A549 (cell line): ENCODE results near the gene TMEM91. TPM values are rescaled to one million over a fixed set of nuclear protein-coding genes. Genes with fewer than 3 reads are reported as not detected.
A peak's percentile ranks its signal among the peaks of the same experiment; 100 is the strongest.

Experiments used
- ATAC-seq, 2 experiments: fragments of 200-7000 bp in 1 of 2; fragments of >200 bp in 1 of 2; cut with Nextera tagmentation in 1 of 2; cut with Tn5 transposase in 1 of 2; 3 replicates each; pipeline versions ENCODE4 v1.8.0 to v1.9.1; 2018 to 2020; ENCODE audit warnings: mild to moderate bottlenecking in 1 of 2, moderate library complexity in 1 of 2
- CTCF ChIA-PET: fragments of 300-600 bp; sonication (Branson Sonifier 250); formaldehyde crosslinking; extraction: SDS; loops from one replicate; lab custom pipeline; 2021; ENCODE audit warnings: antibody characterized with exemption, inconsistent platforms; lab: Yijun Ruan, JAX
- POLR2A ChIA-PET: fragments of 350-600 bp; formaldehyde crosslinking; extraction: SDS; loops from one replicate; lab custom pipeline; 2021; ENCODE audit warnings: antibody characterized with exemption, inconsistent platforms; lab: Yijun Ruan, JAX
- DNase-seq, 2 experiments: peaks; one replicate each; pipeline versions ENCODE4 v3.0.0 to v3.0.0-alpha.2; 2011 to 2016; ENCODE audit warnings: low read depth in 1 of 2, low spot score in 1 of 2
- FAIRE-seq: peaks from 2 replicates; lab custom pipeline; 2011; peaks lifted over from hg19 to GRCh38; lab: Jason Lieb, UNC
- H3K27ac ChIP-seq, 2 experiments: fragments of >200 bp; sonication (Bioruptor Twin); formaldehyde crosslinking; 3 replicates each; pipeline ENCODE4 v1.5.1; 2016 to 2017
- H3K4me1 ChIP-seq: fragments of >200 bp; sonication (Bioruptor Twin); formaldehyde crosslinking; 3 replicates; pipeline ENCODE4 v1.6.1; 2016
- H3K4me2 ChIP-seq: fragments of >200 bp; sonication (Bioruptor Twin); formaldehyde crosslinking; 3 replicates; pipeline ENCODE4 v1.6.1; 2016
- H3K4me3 ChIP-seq: fragments of >200 bp; sonication (Bioruptor Twin); formaldehyde crosslinking; 3 replicates; pipeline ENCODE4 v1.5.1; 2016
- H3K9me3 ChIP-seq: fragments of >200 bp; sonication (Bioruptor Twin); formaldehyde crosslinking; 3 replicates; pipeline ENCODE4 v1.6.1; 2016
- ATOH8 ChIP-seq: fragments of 250-450 bp; sonication (Bioruptor Pico); IDR thresholded peaks from 2 replicates; pipeline ENCODE4 v1.5.0; 2020; ENCODE audit warnings: low read depth, mild to moderate bottlenecking, moderate library complexity
- BHLHE40 ChIP-seq: IDR thresholded peaks from 2 replicates; pipeline ENCODE4 v1.6.1; 2012; ENCODE audit warnings: low read depth, low read length, inconsistent platforms
- CBX2 ChIP-seq: fragments of 200-600 bp; sonication (generic); IDR thresholded peaks from 2 replicates; pipeline ENCODE4 v1.6.1; 2016; ENCODE audit warnings: low read depth, mild to moderate bottlenecking, borderline replicate concordance
- CHD2 ChIP-seq: fragments of 150-350 bp; IDR thresholded peaks from 2 replicates; pipeline ENCODE4 v1.6.1; 2014; ENCODE audit warnings: low read length; ENCODE audit not compliant: partially characterized antibody
- CHD4 ChIP-seq: fragments of 200-600 bp; sonication (generic); IDR thresholded peaks from 2 replicates; pipeline ENCODE4 v1.6.1; 2016; ENCODE audit warnings: antibody characterized with exemption, mild to moderate bottlenecking, borderline replicate concordance
- FOSL2 ChIP-seq, 2 experiments: fragments of 450-650 bp in 1 of 2; fragments of >200 bp in 1 of 2; sonication (Bioruptor Twin) in 1 of 2; formaldehyde crosslinking; IDR thresholded peaks; 2 replicates each; pipeline versions ENCODE4 v1.5.0 to v1.6.1; 2016 to 2020; ENCODE audit warnings: mild to moderate bottlenecking in 1 of 2, moderate library complexity in 1 of 2
- GATA3 ChIP-seq: IDR thresholded peaks from 2 replicates; pipeline ENCODE4 v1.6.1; 2012; ENCODE audit warnings: borderline replicate concordance
- HEYL ChIP-seq: fragments of 250-450 bp; sonication (Bioruptor Pico); IDR thresholded peaks from 2 replicates; pipeline ENCODE4 v1.8.0; 2021; ENCODE audit warnings: mild to moderate bottlenecking, moderate library complexity
- HOXB5 ChIP-seq: fragments of 250-450 bp; sonication (Bioruptor Pico); IDR thresholded peaks from 2 replicates; pipeline ENCODE4 v1.5.0; 2020; ENCODE audit warnings: mild to moderate bottlenecking, moderate library complexity
- JUN ChIP-seq, 2 experiments: fragments of >200 bp; sonication (Bioruptor Twin); formaldehyde crosslinking; IDR thresholded peaks; 2 replicates in 1 of 2; 3 replicates in 1 of 2; pipeline ENCODE4 v1.6.1; 2016 to 2017
- JUNB ChIP-seq: fragments of >200 bp; sonication (Bioruptor Twin); formaldehyde crosslinking; IDR thresholded peaks from 2 replicates; pipeline ENCODE4 v1.6.1; 2016
- KDM5A ChIP-seq: fragments of 200-600 bp; sonication (generic); IDR thresholded peaks from 2 replicates; pipeline ENCODE4 v1.6.1; 2016; ENCODE audit warnings: antibody characterized with exemption, mild to moderate bottlenecking
- MAFK ChIP-seq: fragments of 450-650 bp; IDR thresholded peaks from 2 replicates; pipeline ENCODE4 v1.6.1; 2014; ENCODE audit not compliant: partially characterized antibody
- MAX ChIP-seq: IDR thresholded peaks from 2 replicates; pipeline ENCODE4 v1.6.1; 2012
- MAZ ChIP-seq: fragments of 150-350 bp; IDR thresholded peaks from 2 replicates; pipeline ENCODE4 v1.6.1; 2014; ENCODE audit warnings: antibody characterized with exemption, low read depth, low read length, borderline replicate concordance
- NFE2L2 ChIP-seq: fragments of 150-350 bp; conservative IDR thresholded peaks from 2 replicates; pipeline ENCODE4 v1.6.1; 2014; ENCODE audit warnings: low read length
- NPAS2 ChIP-seq: fragments of 250-450 bp; sonication (Bioruptor Pico); IDR thresholded peaks from 2 replicates; pipeline ENCODE4 v1.8.0; 2022; ENCODE audit warnings: mild to moderate bottlenecking, moderate library complexity, borderline replicate concordance
- NR3C1 ChIP-seq: fragments of >200 bp; sonication (Bioruptor Twin); formaldehyde crosslinking; IDR thresholded peaks from 3 replicates; pipeline ENCODE4 v1.6.1; 2017
- POLR2AphosphoS2 ChIP-seq: conservative IDR thresholded peaks from 2 replicates; pipeline ENCODE4 v1.6.1; 2012; ENCODE audit warnings: low read length, improper control_type of control experiment, inconsistent platforms
- RFX5 ChIP-seq: fragments of 450-650 bp; IDR thresholded peaks from 2 replicates; pipeline ENCODE4 v1.7.1; 2014; ENCODE audit warnings: antibody characterized with exemption, mild to moderate bottlenecking, moderate library complexity
- TFCP2L1 ChIP-seq: fragments of 250-450 bp; sonication (Bioruptor Pico); IDR thresholded peaks from 2 replicates; pipeline ENCODE4 v1.5.0; 2021; ENCODE audit warnings: mild to moderate bottlenecking
- TP53 ChIP-seq: fragments of 250-450 bp; sonication (Bioruptor Pico); IDR thresholded peaks from 2 replicates; pipeline ENCODE4 v1.5.0; 2021; ENCODE audit warnings: mild to moderate bottlenecking, moderate library complexity
- ZC3H11A ChIP-seq: fragments of 450-650 bp; IDR thresholded peaks from 2 replicates; pipeline ENCODE4 v1.6.1; 2014; ENCODE audit warnings: antibody characterized with exemption, mild to moderate bottlenecking
- ZFP36 ChIP-seq: fragments of 450-650 bp; IDR thresholded peaks from 2 replicates; pipeline ENCODE4 v1.6.1; 2014; ENCODE audit warnings: borderline replicate concordance; ENCODE audit not compliant: partially characterized antibody
- ZSCAN20 ChIP-seq: fragments of 250-450 bp; sonication (Bioruptor Pico); IDR thresholded peaks from 2 replicates; pipeline ENCODE4 v1.8.0; 2022; ENCODE audit warnings: mild to moderate bottlenecking, moderate library complexity
- WGBS: methylation state at CpG from one replicate; pipeline ENCODE4 v1.1.6; 2017; ENCODE audit errors: missing lambda C conversion rate; 5-methylcytosine and 5-hydroxymethylcytosine counted together
- polyA plus RNA-seq, 4 experiments: library from polyadenylated mRNA; depleted of rRNA in 3 of 4; stranded (reverse); fragments of >200 nt; fragmentation: RNase III in 1 of 4; extraction: RNeasy Plus Mini Kit Qiagen cat#74134 plus additional on column Dnase treatment in 1 of 4; gene quantifications; 2 replicates in 3 of 4; 3 replicates in 1 of 4; pipeline ENCODE4 v1.2.3, GENCODE V29; 2011 to 2017
- TF ChIP-seq, protein P1 (sequence below): fragments of 250-450 bp; sonication (Bioruptor Pico); IDR thresholded peaks from 2 replicates; pipeline ENCODE4 v1.5.0; 2021; ENCODE audit warnings: mild to moderate bottlenecking, moderate library complexity, borderline replicate concordance
- TF ChIP-seq, protein P2 (sequence below): IDR thresholded peaks from 2 replicates; pipeline ENCODE4 v1.6.1; 2012

The TMEM91 gene
- polyA plus RNA-seq, 2 of the 4 experiments (the other 2 are of a cell fraction): 4.0 to 5.2 TPM

- CTCF ChIA-PET: interaction anchor here (0.6 to 13.8 kb wide), 6 partner anchors 7 to 54 kb away, joined by 3 to 197 read pairs (median 4); partner anchors contain the start of genes CCDC97 and TGFB1
- 70% methylated on average over 10 of the region's 10 CpGs for WGBS
These were observed 14.0 kb upstream of the TMEM91 start for GRCh38 chr19:41362143-41362847.

GRCh38 chr19:41363371-41363752 is 13.0 kb upstream of the TMEM91 start:
- no peak for DNase-seq
- POLR2A ChIA-PET: interaction anchor here (0.6 to 4.5 kb wide), 33 partner anchors 9 to 646 kb away, joined by 3 to 96 read pairs (median 5); partner anchors contain the start of genes ACTMAP, COQ8B, DMAC2 and ERICH4

More at GRCh38 chr19:41362143-41362847, 14.0 kb upstream of the TMEM91 start:
- ATAC-seq (no peak), FAIRE-seq (no peak), DNase-seq (peak in 1 of 2 experiments; percentile 68)
- 0 out of 6 replicates have a peak overlapping the region, but pooled peaks of 1 of the 2 experiments have one; percentile 1 for H3K27ac ChIP-seq
- H3K4me3 ChIP-seq: no peak overlapping the region
- peaks cover 33% of the 10 kb centered on the region for H3K4me1 ChIP-seq
- no peak for TF ChIP-seq MAX
- TF ChIP-seq CHD4: no peak
- no peak for TF ChIP-seq BHLHE40
- TF ChIP-seq ATOH8: no peak
- no peak for TF ChIP-seq NFE2L2
- TF ChIP-seq, protein P1, sequence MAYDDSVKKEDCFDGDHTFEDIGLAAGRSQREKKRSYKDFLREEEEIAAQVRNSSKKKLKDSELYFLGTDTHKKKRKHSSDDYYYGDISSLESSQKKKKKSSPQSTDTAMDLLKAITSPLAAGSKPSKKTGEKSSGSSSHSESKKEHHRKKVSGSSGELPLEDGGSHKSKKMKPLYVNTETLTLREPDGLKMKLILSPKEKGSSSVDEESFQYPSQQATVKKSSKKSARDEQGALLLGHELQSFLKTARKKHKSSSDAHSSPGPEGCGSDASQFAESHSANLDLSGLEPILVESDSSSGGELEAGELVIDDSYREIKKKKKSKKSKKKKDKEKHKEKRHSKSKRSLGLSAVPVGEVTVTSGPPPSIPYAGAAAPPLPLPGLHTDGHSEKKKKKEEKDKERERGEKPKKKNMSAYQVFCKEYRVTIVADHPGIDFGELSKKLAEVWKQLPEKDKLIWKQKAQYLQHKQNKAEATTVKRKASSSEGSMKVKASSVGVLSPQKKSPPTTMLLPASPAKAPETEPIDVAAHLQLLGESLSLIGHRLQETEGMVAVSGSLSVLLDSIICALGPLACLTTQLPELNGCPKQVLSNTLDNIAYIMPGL (CRISPR knock-in tag): no peak
- TF ChIP-seq JUN (IDR thresholded peaks at IDR 0.05): no peak
- no peak for TF ChIP-seq KDM5A
- TF ChIP-seq NPAS2: no peak
- TF ChIP-seq ZSCAN20: no peak
- no peak for TF ChIP-seq HEYL (CRISPR knock-in tag)
- TF ChIP-seq MAFK: no peak
- POLR2A ChIA-PET: interaction anchor here (0.6 to 4.5 kb wide), 2 partner anchors 9 kb away, joined by 3 to 96 read pairs; partner anchors contain the start of gene TGFB1
- no peaks in the 10 kb centered on the region for H3K9me3 ChIP-seq
- peak overlapping the region; percentile 82; the same call in 2 of the 3 replicates for H3K4me2 ChIP-seq

More at GRCh38 chr19:41363371-41363752, 13.0 kb upstream of the TMEM91 start:
- Histone ChIP-seq H3K4me2 (peak overlapping the region; percentile 82), H3K27ac (peak overlapping the region; percentile 92 to 94), H3K4me1 (peaks cover 43% of the 10 kb centered on the region), H3K4me3 (peak overlapping the region; percentile 66), H3K9me3 (no peaks in the 10 kb centered on the region)
- TF ChIP-seq ZSCAN20 (no peak), BHLHE40 (no peak), ZC3H11A (no peak), MAZ (no peak), ZFP36 (no peak), FOSL2 (IDR thresholded peaks at IDR 0.05) (no peak), FOSL2 (CRISPR knock-in tag; IDR thresholded peaks at IDR 0.05) (no peak), JUNB (no peak), NR3C1 (no peak), CHD2 (no peak), GATA3 (no peak), TFCP2L1 (CRISPR knock-in tag) (0 out of 2 replicates have a peak, but pooled peaks have one; percentile 41), CBX2 (no peak), HOXB5 (0 out of 2 replicates have a peak, but pooled peaks have one; percentile 78), POLR2AphosphoS2 (peak; percentile 8; the same call in 1 of the 2 replicates), NFE2L2 (no peak), RFX5 (no peak), TP53 (CRISPR knock-in tag) (0 out of 2 replicates have a peak, but pooled peaks have one; percentile 57)
- TF ChIP-seq, protein P2, sequence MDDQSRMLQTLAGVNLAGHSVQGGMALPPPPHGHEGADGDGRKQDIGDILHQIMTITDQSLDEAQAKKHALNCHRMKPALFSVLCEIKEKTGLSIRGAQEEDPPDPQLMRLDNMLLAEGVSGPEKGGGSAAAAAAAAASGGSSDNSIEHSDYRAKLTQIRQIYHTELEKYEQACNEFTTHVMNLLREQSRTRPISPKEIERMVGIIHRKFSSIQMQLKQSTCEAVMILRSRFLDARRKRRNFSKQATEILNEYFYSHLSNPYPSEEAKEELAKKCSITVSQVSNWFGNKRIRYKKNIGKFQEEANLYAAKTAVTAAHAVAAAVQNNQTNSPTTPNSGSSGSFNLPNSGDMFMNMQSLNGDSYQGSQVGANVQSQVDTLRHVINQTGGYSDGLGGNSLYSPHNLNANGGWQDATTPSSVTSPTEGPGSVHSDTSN: no peak
- FAIRE-seq (no peak), ATAC-seq (no peak)
- CTCF ChIA-PET: interaction anchor here (0.6 to 13.8 kb wide), 18 partner anchors 9 to 844 kb away, joined by 3 to 197 read pairs (median 3); partner anchors contain the start of genes DMAC2, TGFB1 and TMEM91
- 34% methylated on average over 6 of the region's 6 CpGs for WGBS
